ENCODE results near the gene NFILZ. TPM values are rescaled to one million over a fixed set of nuclear protein-coding genes. Genes with fewer than 3 reads are reported as not detected.

The NFILZ gene
- total RNA-seq, 4 donors from 2014 or later, result not detected

DNA sequence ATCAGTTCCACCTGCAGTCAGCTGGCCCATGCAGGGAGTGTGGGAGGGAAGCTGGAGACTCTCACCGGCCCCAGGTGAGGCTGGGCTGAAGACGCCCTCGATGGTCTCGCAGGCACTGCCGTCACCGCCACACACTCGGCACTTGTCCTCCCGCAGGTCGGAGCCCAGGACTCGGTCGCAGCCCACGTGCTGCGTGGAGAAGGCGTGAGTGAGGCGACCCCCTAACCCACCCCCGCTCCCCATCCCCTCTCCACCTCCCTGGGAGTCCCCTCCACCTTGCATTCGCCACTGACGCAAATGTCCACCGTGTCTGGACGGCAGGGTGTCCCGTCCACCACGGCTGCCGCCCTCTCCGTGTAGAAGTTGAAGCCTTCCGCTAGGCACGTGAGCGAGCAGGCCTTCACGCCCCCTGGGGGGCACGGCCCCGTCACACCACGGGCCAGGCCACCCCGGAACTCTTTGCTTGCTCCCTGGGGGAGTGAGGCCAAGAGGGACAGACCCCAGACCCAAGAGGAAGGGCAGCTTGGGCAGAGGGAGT is 41.2 kb upstream of the NFILZ start:
- peaks cover 0 to 22% (median 5%) of the 10 kb centered on the region in 3 donors for H3K4me1 ChIP-seq
- no peaks in the 10 kb centered on the region for H3K9me3 ChIP-seq
- WGBS, 2 donors (ENCODE audit: low coverage in 1 of 2), result 89% methylated on average over 8 of the region's 32 CpGs; no CpG with 5 or more reads in 1 of the 2 donors
- H3K27me3 ChIP-seq, result peaks cover 5% of the 10 kb centered on the region
- H3K36me3 ChIP-seq, result peaks cover 0 to 48% of the 10 kb centered on the region in 2 donors
- ATAC-seq, result no peak
- no peak overlapping the region for H3K27ac ChIP-seq
- H3K4me3 ChIP-seq, result no peak overlapping the region
- no peak for TF ChIP-seq EP300 (IDR thresholded peaks at IDR 0.05)
- no peak for TF ChIP-seq POLR2A (IDR thresholded peaks at IDR 0.05)
- no peak for TF ChIP-seq CTCF (IDR thresholded peaks at IDR 0.05)
- no peak for TF ChIP-seq POLR2AphosphoS5 (IDR thresholded peaks at IDR 0.05)

GRCh38 chr19:8592231-8593009 is 38.0 kb upstream of the NFILZ start:
- peak overlapping the region; percentile 16 to 45 for H3K4me3 ChIP-seq
- 0 to 1% methylated on average over 29 to 33 of the region's 55 CpGs for WGBS, 2 donors (ENCODE audit: low coverage in 1 of 2)
- peak; percentile 90 for ATAC-seq

GRCh38 chr19:8593931-8594330 is 36.5 kb upstream of the NFILZ start:
- H3K27ac ChIP-seq, result no peak overlapping the region
- H3K9me3 ChIP-seq, result no peaks in the 10 kb centered on the region
- H3K36me3 ChIP-seq, result peaks cover 0 to 45% of the 10 kb centered on the region in 2 donors
- 94 to 100% methylated on average over 1 to 2 of the region's 2 CpGs for WGBS, 2 donors (ENCODE audit: low coverage in 1 of 2)
- no peak overlapping the region for H3K4me3 ChIP-seq
- ATAC-seq, result no peak
- TF ChIP-seq CTCF (IDR thresholded peaks at IDR 0.05) (no peak), EP300 (IDR thresholded peaks at IDR 0.05) (no peak), POLR2AphosphoS5 (IDR thresholded peaks at IDR 0.05) (no peak), POLR2A (IDR thresholded peaks at IDR 0.05) (no peak)
- peaks cover 0 to 36% (median 11%) of the 10 kb centered on the region in 3 donors for H3K4me1 ChIP-seq
- H3K27me3 ChIP-seq, result peaks cover 5% of the 10 kb centered on the region

More at GRCh38 chr19:8592231-8593009, 38.0 kb upstream of the NFILZ start:
- Histone ChIP-seq H3K36me3 (peaks cover 0 to 48% of the 10 kb centered on the region in 2 donors), H3K27me3 (peaks cover 5% of the 10 kb centered on the region), H3K27ac (peak overlapping the region in 3 of 4 donors; percentile 4 to 64 (median 58)), H3K4me1 (peaks cover 0 to 36% (median 11%) of the 10 kb centered on the region in 3 donors), H3K9me3 (no peaks in the 10 kb centered on the region)
- TF ChIP-seq POLR2AphosphoS5 (IDR thresholded peaks at IDR 0.05) (peak; percentile 34), EP300 (IDR thresholded peaks at IDR 0.05) (no peak), POLR2A (IDR thresholded peaks at IDR 0.05) (peak in 1 of 2 donors; percentile 8)

- TF ChIP-seq POLR2AphosphoS5 (IDR thresholded peaks at IDR 0.05) (no peak), POLR2A (IDR thresholded peaks at IDR 0.05) (no peak), EP300 (IDR thresholded peaks at IDR 0.05) (no peak), CTCF (IDR thresholded peaks at IDR 0.05) (no peak)
- Histone ChIP-seq H3K4me1 (peaks cover 0 to 36% (median 11%) of the 10 kb centered on the region in 3 donors), H3K27me3 (peaks cover 5% of the 10 kb centered on the region), H3K27ac (no peak overlapping the region), H3K36me3 (peaks cover 0 to 54% of the 10 kb centered on the region in 2 donors), H3K9me3 (no peaks in the 10 kb centered on the region), H3K4me3 (no peak overlapping the region)
- 40% methylated on average over 1 to 3 of the region's 15 CpGs for WGBS, 2 donors (ENCODE audit: low coverage in 1 of 2)
- ATAC-seq, result no peak
Measured at GRCh38 chr19:8595651-8596050, 34.8 kb upstream of the NFILZ start.

GRCh38 chr19:8596168-8596567 is 34.3 kb upstream of the NFILZ start:
- 80% methylated on average over 3 of the region's 23 CpGs; no CpG with 5 or more reads in 1 of the 2 donors for WGBS, 2 donors (ENCODE audit: low coverage in 1 of 2)
- ATAC-seq, result no peak

More at GRCh38 chr19:8596168-8596567, 34.3 kb upstream of the NFILZ start:
- no peak for TF ChIP-seq POLR2AphosphoS5 (IDR thresholded peaks at IDR 0.05)
- no peak for TF ChIP-seq EP300 (IDR thresholded peaks at IDR 0.05)
- TF ChIP-seq POLR2A (IDR thresholded peaks at IDR 0.05), result no peak
- no peak for TF ChIP-seq CTCF (IDR thresholded peaks at IDR 0.05)
- Histone ChIP-seq H3K4me3 (no peak overlapping the region), H3K27ac (no peak overlapping the region), H3K36me3 (peaks cover 0 to 59% of the 10 kb centered on the region in 2 donors), H3K9me3 (no peaks in the 10 kb centered on the region), H3K27me3 (peaks cover 5% of the 10 kb centered on the region), H3K4me1 (peaks cover 0 to 36% (median 11%) of the 10 kb centered on the region in 3 donors)
